ENCODE data around the gene HSD11B1. TPM values are rescaled to one million over a fixed set of nuclear protein-coding genes. Genes with fewer than 3 reads are reported as not detected.

HSD11B1 gene
- total RNA-seq, 2 donors from 2014 or later, result not detected

DNA sequence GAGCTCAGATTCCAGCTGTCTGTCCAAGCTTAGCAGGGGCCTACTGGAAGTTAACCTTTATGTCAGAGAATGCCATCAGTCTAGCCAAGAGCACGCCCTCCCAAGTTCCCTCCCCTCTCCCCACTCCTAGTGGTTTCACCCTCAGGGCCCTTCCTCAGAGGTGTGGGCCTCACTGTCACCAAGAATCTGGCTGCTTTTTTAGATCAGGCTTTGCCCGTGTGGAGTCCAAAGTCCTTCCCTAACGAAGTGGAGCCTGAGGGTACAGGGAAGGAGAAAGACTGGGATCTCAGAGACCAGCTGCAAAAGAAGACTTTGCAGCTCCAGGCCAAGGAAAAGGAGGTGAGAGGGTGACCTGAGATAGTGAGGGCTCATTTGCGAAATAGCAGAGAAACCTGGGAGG lies 75.6 kb downstream of the HSD11B1 start:
- DNase-seq, result no peak
- WGBS, 2 experiments (ENCODE audit: insufficient coverage in 1 of 2, insufficient read length in 1 of 2), result 80 to 83% methylated on average over 4 of the region's 4 CpGs
- Histone ChIP-seq H3K9ac (ENCODE audit: extremely low read depth, low read length, poor library complexity, severe bottlenecking) (no peak overlapping the region), H3K4me1 (ENCODE audit: control insufficient read depth, insufficient read depth, low read length) (no peaks in the 10 kb centered on the region), H3K9me3 (ENCODE audit: control insufficient read depth, low read length) (peaks cover 7% of the 10 kb centered on the region), H3K27me3 (ENCODE audit: control insufficient read depth, insufficient read depth, low read length, poor library complexity, severe bottlenecking) (peaks cover 2% of the 10 kb centered on the region), H3K27ac (ENCODE audit: low read depth, low read length) (no peak overlapping the region), H3K4me3 (ENCODE audit: low read length) (no peak overlapping the region), H3K36me3 (ENCODE audit: control insufficient read depth, insufficient read depth, low read length) (peaks cover 4% of the 10 kb centered on the region)
- Mint-ChIP-seq H3K27me3 (ENCODE audit: insufficient read depth) (peaks cover 2% of the 10 kb centered on the region), H3K27ac (no peak overlapping the region), H3K4me3 (no peak overlapping the region), H3K9me3 (peaks cover 4% of the 10 kb centered on the region), H3K4me1 (peaks cover 6% of the 10 kb centered on the region), H3K36me3 (ENCODE audit: low read depth) (peaks cover 9% of the 10 kb centered on the region)
- TF ChIP-seq, protein P1, sequence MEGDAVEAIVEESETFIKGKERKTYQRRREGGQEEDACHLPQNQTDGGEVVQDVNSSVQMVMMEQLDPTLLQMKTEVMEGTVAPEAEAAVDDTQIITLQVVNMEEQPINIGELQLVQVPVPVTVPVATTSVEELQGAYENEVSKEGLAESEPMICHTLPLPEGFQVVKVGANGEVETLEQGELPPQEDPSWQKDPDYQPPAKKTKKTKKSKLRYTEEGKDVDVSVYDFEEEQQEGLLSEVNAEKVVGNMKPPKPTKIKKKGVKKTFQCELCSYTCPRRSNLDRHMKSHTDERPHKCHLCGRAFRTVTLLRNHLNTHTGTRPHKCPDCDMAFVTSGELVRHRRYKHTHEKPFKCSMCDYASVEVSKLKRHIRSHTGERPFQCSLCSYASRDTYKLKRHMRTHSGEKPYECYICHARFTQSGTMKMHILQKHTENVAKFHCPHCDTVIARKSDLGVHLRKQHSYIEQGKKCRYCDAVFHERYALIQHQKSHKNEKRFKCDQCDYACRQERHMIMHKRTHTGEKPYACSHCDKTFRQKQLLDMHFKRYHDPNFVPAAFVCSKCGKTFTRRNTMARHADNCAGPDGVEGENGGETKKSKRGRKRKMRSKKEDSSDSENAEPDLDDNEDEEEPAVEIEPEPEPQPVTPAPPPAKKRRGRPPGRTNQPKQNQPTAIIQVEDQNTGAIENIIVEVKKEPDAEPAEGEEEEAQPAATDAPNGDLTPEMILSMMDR (conservative IDR thresholded peaks at IDR 0.05), result no peak

DNA sequence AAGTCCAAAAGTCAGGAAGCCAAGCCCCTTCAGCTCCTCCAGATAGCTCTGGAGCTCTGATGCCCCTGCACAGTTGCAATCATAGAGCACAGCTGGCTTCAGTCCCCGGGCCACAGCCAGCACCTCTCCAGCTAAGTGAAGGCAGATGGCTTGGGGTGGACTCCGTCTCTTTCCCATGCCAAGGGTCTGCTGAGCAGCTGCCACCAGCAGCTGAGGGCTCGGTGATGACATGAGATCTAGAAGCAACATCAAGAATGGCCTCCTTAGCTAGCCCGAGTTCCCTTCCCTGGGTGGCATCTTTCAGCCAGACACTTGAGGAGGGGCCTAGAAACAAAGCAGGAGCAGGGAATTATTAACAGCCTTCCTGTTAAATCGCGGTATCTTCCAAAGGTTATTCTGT lies 78.7 kb downstream of the HSD11B1 start:
- H3K27ac Mint-ChIP-seq, result peak overlapping the region; percentile 52
- Histone ChIP-seq H3K36me3 (ENCODE audit: control insufficient read depth, insufficient read depth, low read length) (peaks cover 4% of the 10 kb centered on the region), H3K27ac (ENCODE audit: low read depth, low read length) (no peak overlapping the region), H3K4me1 (ENCODE audit: control insufficient read depth, insufficient read depth, low read length) (no peaks in the 10 kb centered on the region), H3K4me3 (ENCODE audit: low read length) (peak overlapping the region; percentile 99), H3K9ac (ENCODE audit: extremely low read depth, low read length, poor library complexity, severe bottlenecking) (peak overlapping the region; percentile 90), H3K9me3 (ENCODE audit: control insufficient read depth, low read length) (peaks cover 10% of the 10 kb centered on the region), H3K27me3 (ENCODE audit: control insufficient read depth, insufficient read depth, low read length, poor library complexity, severe bottlenecking) (peaks cover 33% of the 10 kb centered on the region)
- H3K27me3 Mint-ChIP-seq (ENCODE audit: insufficient read depth), result peaks cover 9% of the 10 kb centered on the region
- DNase-seq, result no peak
- peaks cover 31% of the 10 kb centered on the region for H3K36me3 Mint-ChIP-seq (ENCODE audit: low read depth)
- H3K4me3 Mint-ChIP-seq, result peak overlapping the region; percentile 93
- TF ChIP-seq, protein P1 (conservative IDR thresholded peaks at IDR 0.05), result no peak
- H3K4me1 Mint-ChIP-seq, result peaks cover 6% of the 10 kb centered on the region
- whole genome bisulfite sequencing, 2 experiments (ENCODE audit: insufficient coverage in 1 of 2, insufficient read length in 1 of 2), result 91 to 99% methylated on average over 6 of the region's 6 CpGs
- H3K9me3 Mint-ChIP-seq, result peaks cover 4% of the 10 kb centered on the region

Other genes with a start within 250 kb of the HSD11B1 start
- 1 to 10 TPM in 1 of 2 donors, under 1 TPM in 1; 0.55 to 2.1 TPM for gene CAMK1G, start 121.1 kb upstream of the HSD11B1 start, total RNA-seq
- 1 to 10 TPM in 1 of 2 donors, under 1 TPM in 1; 0.53 to 1.9 TPM for gene LAMB3, start 52.4 kb upstream of the HSD11B1 start, total RNA-seq
- gene G0S2, start 29.4 kb upstream of the HSD11B1 start, total RNA-seq, result not detected
- gene TRAF3IP3, start 51.2 kb downstream of the HSD11B1 start, total RNA-seq, result not detected
- gene C1orf74, start 79.7 kb downstream of the HSD11B1 start, total RNA-seq, result 1 to 10 TPM; 3.1 to 5.4 TPM
- gene IRF6, start 101.3 kb downstream of the HSD11B1 start, total RNA-seq, result 10 to 100 TPM; 13.8 to 18.2 TPM
- gene UTP25, start 123.1 kb downstream of the HSD11B1 start, total RNA-seq, result 1 to 10 TPM; 4.3 to 6.0 TPM
- gene SYT14, start 233.4 kb downstream of the HSD11B1 start, total RNA-seq, result 1 to 10 TPM; 6.2 to 7.1 TPM

Measured in endodermal cell (in vitro differentiated cells).